GM12892 (cell line): ENCODE measurements around the gene MIP.
"Not testable (repeated sequence)": the region's sequence is repeated elsewhere in the genome, so short reads cannot be mapped to it uniquely, and the experiment has no call there.

ENCODE experiments used
- POLR2A ChIP-seq: IDR thresholded peaks from 2 replicates; pipeline ENCODE4 v1.6.1; 2011; ENCODE audit warnings: low read depth, low read length, control low read depth
- TAF1 ChIP-seq: IDR thresholded peaks from 2 replicates; pipeline ENCODE4 v1.6.1; 2011; ENCODE audit warnings: low read depth, mild to moderate bottlenecking, control low read depth, low read length, borderline replicate concordance

DNA sequence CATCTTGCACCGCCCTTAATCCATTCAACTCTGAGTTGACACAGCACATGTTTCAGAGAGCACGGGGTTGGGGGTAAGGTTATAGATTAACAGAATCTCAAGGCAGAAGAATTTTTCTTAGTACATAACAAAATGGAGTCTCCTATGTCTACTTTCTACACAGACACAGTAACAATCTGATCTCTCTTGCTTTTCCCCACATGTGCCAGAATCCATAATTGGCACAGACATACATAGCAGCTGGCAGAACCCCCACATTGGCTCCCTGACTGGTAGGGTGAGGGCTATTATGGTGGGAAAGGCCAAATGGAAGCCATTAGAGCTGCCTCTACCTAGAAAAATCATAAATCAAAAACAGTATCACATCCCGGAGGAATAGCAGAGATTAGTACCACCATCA, 53.3 kb downstream of the MIP start:
- not testable (repeated sequence) for TF ChIP-seq POLR2A, TAF1
